Measurements from ENCODE around the gene LILRB4. TPM values are rescaled to one million over a fixed set of nuclear protein-coding genes. Genes with fewer than 3 reads are reported as not detected.
"Not testable (repeated sequence)": the region's sequence is repeated elsewhere in the genome, so short reads cannot be mapped to it uniquely, and the experiment has no call there.

The LILRB4 gene
- total RNA-seq, 1 experiment from 2014 or later = not detected

DNA sequence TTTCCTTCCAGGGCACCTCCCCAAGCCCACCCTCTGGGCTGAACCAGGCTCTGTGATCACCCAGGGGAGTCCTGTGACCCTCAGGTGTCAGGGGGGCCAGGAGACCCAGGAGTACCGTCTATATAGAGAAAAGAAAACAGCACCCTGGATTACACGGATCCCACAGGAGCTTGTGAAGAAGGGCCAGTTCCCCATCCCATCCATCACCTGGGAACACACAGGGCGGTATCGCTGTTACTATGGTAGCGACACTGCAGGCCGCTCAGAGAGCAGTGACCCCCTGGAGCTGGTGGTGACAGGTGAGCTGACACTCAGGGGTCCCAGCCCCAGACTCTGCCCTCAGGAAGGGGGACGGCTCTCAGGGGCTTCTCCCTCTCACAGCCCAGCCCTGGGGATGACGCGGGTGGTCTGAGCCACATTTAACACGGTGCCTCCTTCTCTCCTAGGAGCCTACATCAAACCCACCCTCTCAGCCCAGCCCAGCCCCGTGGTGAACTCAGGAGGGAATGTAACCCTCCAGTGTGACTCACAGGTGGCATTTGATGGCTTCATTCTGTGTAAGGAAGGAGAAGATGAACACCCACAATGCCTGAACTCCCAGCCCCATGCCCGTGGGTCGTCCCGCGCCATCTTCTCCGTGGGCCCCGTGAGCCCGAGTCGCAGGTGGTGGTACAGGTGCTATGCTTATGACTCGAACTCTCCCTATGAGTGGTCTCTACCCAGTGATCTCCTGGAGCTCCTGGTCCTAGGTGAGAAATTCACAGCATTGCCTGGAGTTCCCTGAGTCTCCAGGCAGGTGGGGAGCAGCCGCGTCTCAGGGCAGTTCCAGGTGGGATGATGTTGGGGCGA lies 31.1 kb upstream of the LILRB4 start:
- H3K4me1 ChIP-seq (ENCODE audit: control insufficient read depth in 1 of 2, insufficient read depth in 2 of 2, low read length in 2 of 2); H4K20me1 ChIP-seq (ENCODE audit: insufficient read depth); H3K9me2 ChIP-seq (ENCODE audit: insufficient read depth); H3K36me3 ChIP-seq (ENCODE audit: control insufficient read depth in 1 of 2, insufficient read depth in 2 of 2, low read length in 2 of 2); H3K27ac ChIP-seq (ENCODE audit: low read depth, low read length); H2AFZ ChIP-seq (ENCODE audit: low read depth, low read length, poor library complexity, severe bottlenecking); H3K9me3 ChIP-seq (ENCODE audit: control insufficient read depth in 1 of 2, insufficient read depth in 1 of 2, low read depth in 1 of 2, low read length in 2 of 2); DNase-seq (ENCODE audit: low read depth, low spot score); RAD21 ChIA-PET (ENCODE audit: low non-redundant PET in 1 of 2, low total read pairs in 2 of 2, uncharacterized antibody in 2 of 2, unreplicated experiment in 2 of 2); H3K4me3 ChIP-seq (replicated peaks in 1 of 2; ENCODE audit: low read depth in 1 of 2, low read length in 2 of 2); POLR2A ChIA-PET; H3K79me2 ChIP-seq (ENCODE audit: insufficient read depth, low read length); H3K9ac ChIP-seq (ENCODE audit: low read length); H3K4me2 ChIP-seq (ENCODE audit: low read length); BruUV-seq (replicated peaks): not testable (repeated sequence)
- intact Hi-C loops (cut with micrococcal nuclease) = loop anchor here (5.0 kb wide), 1 partner anchor 334 kb away; no protein-coding TSS in a partner anchor
- peaks cover 28% of the 10 kb centered on the region; the same call in 1 of the 2 replicates for H3K27me3 ChIP-seq (ENCODE audit: insufficient read depth, low read length)
- peak; percentile 25; the same call in 1 of the 2 replicates for ATAC-seq
- CTCF ChIA-PET = interaction anchor here (0.6 to 0.7 kb wide), 2 partner anchors 23 to 43 kb away, joined by 3 to 7 read pairs; no protein-coding TSS in a partner anchor

DNA sequence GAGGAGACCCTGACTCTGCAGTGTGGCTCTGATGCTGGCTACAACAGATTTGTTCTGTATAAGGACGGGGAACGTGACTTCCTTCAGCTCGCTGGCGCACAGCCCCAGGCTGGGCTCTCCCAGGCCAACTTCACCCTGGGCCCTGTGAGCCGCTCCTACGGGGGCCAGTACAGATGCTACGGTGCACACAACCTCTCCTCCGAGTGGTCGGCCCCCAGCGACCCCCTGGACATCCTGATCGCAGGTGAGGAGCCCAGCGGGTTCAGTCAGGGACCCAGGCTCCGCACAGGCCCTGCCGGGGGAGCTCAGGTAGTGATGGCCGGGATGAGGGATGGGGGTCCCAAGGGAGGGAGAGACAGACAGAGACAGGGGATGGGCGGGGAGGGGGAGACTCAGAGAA lies 30.3 kb upstream of the LILRB4 start:
- H3K79me2 ChIP-seq (ENCODE audit: insufficient read depth, low read length); H3K36me3 ChIP-seq (ENCODE audit: control insufficient read depth in 1 of 2, insufficient read depth in 2 of 2, low read length in 2 of 2); ATAC-seq; H4K20me1 ChIP-seq (ENCODE audit: insufficient read depth); DNase-seq (ENCODE audit: low read depth, low spot score); RAD21 ChIA-PET (ENCODE audit: low non-redundant PET in 1 of 2, low total read pairs in 2 of 2, uncharacterized antibody in 2 of 2, unreplicated experiment in 2 of 2); H3K4me1 ChIP-seq (ENCODE audit: control insufficient read depth in 1 of 2, insufficient read depth in 2 of 2, low read length in 2 of 2); H3K9me3 ChIP-seq (ENCODE audit: control insufficient read depth in 1 of 2, insufficient read depth in 1 of 2, low read depth in 1 of 2, low read length in 2 of 2); BruUV-seq (replicated peaks); POLR2A ChIA-PET; H2AFZ ChIP-seq (ENCODE audit: low read depth, low read length, poor library complexity, severe bottlenecking); H3K4me2 ChIP-seq (ENCODE audit: low read length); H3K9me2 ChIP-seq (ENCODE audit: insufficient read depth); H3K27ac ChIP-seq (ENCODE audit: low read depth, low read length); H3K4me3 ChIP-seq (replicated peaks in 1 of 2; ENCODE audit: low read depth in 1 of 2, low read length in 2 of 2); H3K9ac ChIP-seq (ENCODE audit: low read length): not testable (repeated sequence)
- CTCF ChIA-PET = interaction anchor here (0.7 kb wide), 1 partner anchor 22 kb away, joined by 7 read pairs; no protein-coding TSS in a partner anchor
- peaks cover 25% of the 10 kb centered on the region for H3K27me3 ChIP-seq (ENCODE audit: insufficient read depth, low read length)
- intact Hi-C loops (cut with micrococcal nuclease) = loop anchor here (5.0 kb wide), 1 partner anchor 335 kb away; no protein-coding TSS in a partner anchor

Measured in HCT116 (cell line).